GM21619 (cell line): ENCODE results near the gene NPM1.
"Not testable (repeated sequence)": the region's sequence is repeated elsewhere in the genome, so short reads cannot be mapped to it uniquely, and the experiment has no call there.

ENCODE experiments used
- ATAC-seq: cut with Tn5 transposase; IDR thresholded peaks from one replicate; pipeline ENCODE4 v1.9.1; 2021; ENCODE audit not compliant: unreplicated experiment

NPM1 gene

GRCh38 chr5:171410181-171410580 is 22.5 kb downstream of the NPM1 start:
- ATAC-seq: no peak

GRCh38 chr5:171412186-171412585 is 24.5 kb downstream of the NPM1 start:
- ATAC-seq: no peak

- ATAC-seq: no peak
These were observed 25.7 kb downstream of the NPM1 start for GRCh38 chr5:171413153-171413910.

- ATAC-seq: not testable (repeated sequence)
These were observed 26.3 kb downstream of the NPM1 start for GRCh38 chr5:171413993-171414392.

- no peak for ATAC-seq
These were observed 27.6 kb downstream of the NPM1 start for GRCh38 chr5:171415115-171415730.

GRCh38 chr5:171416160-171417049 is 28.8 kb downstream of the NPM1 start:
- ATAC-seq: no peak

GRCh38 chr5:171418316-171418981 is 30.8 kb downstream of the NPM1 start:
- peak; percentile 71 for ATAC-seq

- ATAC-seq: peak; percentile 41
These were observed 31.5 kb downstream of the NPM1 start, which contains the start of gene FGF18 for GRCh38 chr5:171418982-171419687. Gene FGF18, plus strand, starts transcription at chr5:171419647. Its CDS starts 553 bp downstream, at chr5:171420200.

GRCh38 chr5:171419688-171420430 is 32.2 kb downstream of the NPM1 start:
- peak; percentile 19 for ATAC-seq

GRCh38 chr5:171420431-171421241 is 33.0 kb downstream of the NPM1 start:
- ATAC-seq: no peak

GRCh38 chr5:171421331-171422262 is 33.9 kb downstream of the NPM1 start:
- ATAC-seq: no peak

- ATAC-seq: no peak
These were observed 34.8 kb downstream of the NPM1 start for GRCh38 chr5:171422495-171422894.

- no peak for ATAC-seq
These were observed 35.4 kb downstream of the NPM1 start for GRCh38 chr5:171422902-171423663.

GRCh38 chr5:171424726-171425125 is 37.1 kb downstream of the NPM1 start:
- no peak for ATAC-seq

- ATAC-seq: no peak
These were observed 38.1 kb downstream of the NPM1 start for GRCh38 chr5:171425596-171426244.

GRCh38 chr5:171426266-171426665 is 38.6 kb downstream of the NPM1 start:
- ATAC-seq: no peak
